Mesodermal cell (in vitro differentiated cells): Measurements from ENCODE around the gene PALD1.

Source experiments
- H3K27ac ChIP-seq: 2 replicates; pipeline ENCODE4 v1.7.0; 2013; ENCODE audit warnings: mild to moderate bottlenecking, low read depth, low read length, moderate library complexity; ENCODE audit not compliant: severe bottlenecking
- H3K36me3 ChIP-seq: 2 replicates; pipeline ENCODE4 v1.7.1; 2013; ENCODE audit warnings: mild to moderate bottlenecking, low read length, moderate library complexity; ENCODE audit not compliant: control insufficient read depth, insufficient read depth
- H3K4me1 ChIP-seq: one replicate; pipeline ENCODE4 v1.7.1; 2013; ENCODE audit warnings: mild to moderate bottlenecking, low read length; ENCODE audit not compliant: insufficient read depth, control insufficient read depth, poor library complexity, severe bottlenecking
- H3K4me3 ChIP-seq: 2 replicates; pipeline ENCODE4 v1.7.0; 2013; ENCODE audit warnings: low read length, control low read depth, mild to moderate bottlenecking; ENCODE audit not compliant: insufficient read depth, poor library complexity, severe bottlenecking; ENCODE audit errors: extremely low read depth
- H3K9me3 ChIP-seq: 2 replicates; pipeline ENCODE4 v1.7.1; 2013; ENCODE audit warnings: mild to moderate bottlenecking, low read length, moderate library complexity; ENCODE audit not compliant: control insufficient read depth
- WGBS, 2 experiments: methylation state at CpG; one replicate each; pipeline ENCODE4 v1.1.5; 2013; ENCODE audit warnings: missing lambda C conversion rate in 2 of 2; ENCODE audit not compliant: insufficient coverage in 2 of 2; 5-methylcytosine and 5-hydroxymethylcytosine counted together

Gene PALD1

DNA sequence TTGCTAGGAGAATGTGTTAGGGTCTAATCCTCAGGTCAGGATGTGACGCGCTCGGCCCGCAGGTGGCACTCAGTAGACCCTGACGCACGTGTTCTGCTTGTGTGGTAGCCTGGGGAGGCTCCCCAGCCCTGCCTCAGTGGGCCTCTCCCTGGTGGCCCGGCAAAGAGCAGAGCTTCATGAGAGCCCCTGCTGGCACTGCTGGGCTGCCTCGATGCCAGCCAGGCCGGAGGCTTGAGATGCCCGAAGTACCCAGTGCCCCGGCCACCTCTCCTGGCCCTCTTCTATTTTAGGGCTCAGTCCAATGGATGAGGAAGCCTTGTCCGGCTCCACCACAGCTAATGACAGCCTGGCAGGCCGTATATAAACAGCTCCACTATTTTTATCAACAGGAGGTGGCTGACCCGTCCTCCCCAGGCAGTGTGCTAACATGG lies 82.0 kb downstream of the PALD1 start:
- no peaks in the 10 kb centered on the region for H3K36me3 ChIP-seq
- no peak overlapping the region for H3K4me3 ChIP-seq
- peaks cover 9% of the 10 kb centered on the region for H3K4me1 ChIP-seq
- no peaks in the 10 kb centered on the region for H3K9me3 ChIP-seq
- 94 to 95% methylated on average over 12 to 13 of the region's 14 CpGs for WGBS, 2 experiments
- no peak overlapping the region for H3K27ac ChIP-seq

DNA sequence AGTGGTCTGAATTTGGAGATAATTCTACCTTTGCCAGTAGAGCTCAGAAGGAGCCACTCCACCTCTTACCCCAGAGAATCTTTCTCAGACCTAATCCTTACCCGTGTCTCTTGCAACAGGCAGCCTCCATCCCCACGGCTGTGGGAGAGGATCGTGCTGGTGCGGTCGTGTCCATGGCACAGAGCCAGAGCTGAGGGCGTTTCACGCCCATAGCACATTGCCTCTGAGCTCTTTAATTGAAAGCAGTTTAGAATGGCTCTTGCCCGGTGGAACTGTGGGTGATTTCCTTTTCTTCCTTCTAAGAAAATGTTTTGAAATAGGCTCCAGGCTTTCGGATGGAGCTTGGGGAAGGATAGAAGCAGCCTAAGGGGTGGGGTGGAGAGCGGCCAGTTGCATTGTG lies 82.5 kb downstream of the PALD1 start:
- Histone ChIP-seq H3K9me3 (no peaks in the 10 kb centered on the region), H3K4me3 (no peak overlapping the region), H3K27ac (no peak overlapping the region), H3K4me1 (peaks cover 9% of the 10 kb centered on the region), H3K36me3 (no peaks in the 10 kb centered on the region)
- 96 to 99% methylated on average over 8 to 10 of the region's 10 CpGs for WGBS, 2 experiments

DNA sequence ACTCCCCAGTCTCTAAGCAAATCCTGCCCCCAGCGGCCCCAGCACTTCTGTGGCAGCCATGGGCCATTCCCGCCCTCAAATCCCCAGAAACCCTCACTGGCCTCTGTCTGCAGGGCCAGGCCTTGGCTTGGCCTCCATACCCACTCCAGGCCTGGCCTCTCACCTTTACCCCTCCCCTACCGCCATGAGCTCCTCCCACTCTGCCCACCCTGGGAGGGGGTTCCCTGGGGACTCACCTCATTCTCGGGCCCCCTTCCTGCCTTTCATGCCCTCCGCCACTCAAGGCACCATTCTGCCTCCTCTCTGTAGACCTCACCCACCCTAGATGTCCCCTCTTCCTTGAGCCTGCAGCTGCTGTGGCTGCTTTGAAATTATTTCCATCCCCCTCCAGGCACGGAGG lies 83.0 kb downstream of the PALD1 start:
- H3K4me1 ChIP-seq: peaks cover 9% of the 10 kb centered on the region
- WGBS, 2 experiments: 89 to 94% methylated on average over 6 of the region's 6 CpGs
- no peak overlapping the region for H3K4me3 ChIP-seq
- no peak overlapping the region for H3K27ac ChIP-seq
- no peaks in the 10 kb centered on the region for H3K9me3 ChIP-seq
- no peaks in the 10 kb centered on the region for H3K36me3 ChIP-seq

DNA sequence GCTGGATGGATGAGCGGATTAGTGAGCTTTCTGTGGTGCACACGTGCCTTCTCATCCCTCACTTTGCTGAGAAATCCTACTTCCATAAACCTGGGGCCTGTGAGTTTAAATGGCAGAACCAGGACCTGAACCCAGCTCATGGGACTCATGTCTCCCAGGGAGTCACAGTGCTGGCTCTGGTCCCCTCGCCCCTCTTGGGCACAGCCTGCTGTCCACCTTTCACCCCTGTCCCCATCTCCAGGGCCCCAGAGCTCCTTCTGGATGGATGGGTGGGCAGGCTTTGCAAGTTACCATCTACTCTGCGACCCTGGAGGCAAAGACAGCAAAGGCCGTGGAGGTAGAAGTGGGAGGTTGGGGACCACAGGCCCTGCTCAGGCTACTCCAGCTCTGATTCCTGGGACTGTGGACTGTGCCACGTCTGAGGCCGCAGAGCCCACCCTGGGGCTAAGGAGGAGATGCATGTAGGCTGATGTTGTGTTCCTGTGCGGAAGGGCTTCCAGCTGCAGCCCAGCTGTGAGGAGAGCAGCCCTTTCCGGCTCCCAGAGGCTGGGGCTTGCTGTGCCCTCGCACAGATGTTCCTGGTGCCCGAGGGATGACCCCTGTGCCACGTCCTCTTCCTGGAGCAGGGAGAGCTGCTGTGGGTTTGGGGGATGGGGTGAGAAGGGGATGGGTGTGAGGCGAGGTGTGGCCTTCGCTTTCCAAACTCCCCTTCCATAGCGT lies 83.6 kb downstream of the PALD1 start:
- WGBS, 2 experiments: 93 to 94% methylated on average over 10 to 11 of the region's 15 CpGs
- Histone ChIP-seq H3K36me3 (no peaks in the 10 kb centered on the region), H3K27ac (no peak overlapping the region), H3K4me1 (peaks cover 9% of the 10 kb centered on the region), H3K4me3 (no peak overlapping the region), H3K9me3 (no peaks in the 10 kb centered on the region)

DNA sequence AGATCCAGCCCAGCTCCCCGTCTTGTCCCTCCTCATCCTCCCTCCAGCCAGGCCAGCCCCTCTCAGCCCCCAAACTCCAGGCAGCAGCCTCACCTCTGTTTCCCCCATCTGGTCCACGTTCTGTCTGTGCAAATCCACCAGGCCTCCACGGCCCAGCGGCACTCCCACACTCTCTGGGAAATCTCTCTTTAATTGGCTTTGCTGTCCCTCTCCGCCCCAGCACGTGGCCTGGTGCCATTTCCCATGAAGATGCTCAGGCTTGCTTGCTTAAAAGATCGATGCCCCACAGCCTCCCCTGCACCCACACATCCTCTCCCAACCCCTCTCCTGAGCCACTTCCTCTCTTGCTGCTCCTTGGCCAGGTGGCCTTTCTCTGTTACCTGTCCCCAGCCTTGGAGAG lies 84.7 kb downstream of the PALD1 start:
- Histone ChIP-seq H3K4me3 (no peak overlapping the region), H3K9me3 (no peaks in the 10 kb centered on the region), H3K4me1 (peaks cover 9% of the 10 kb centered on the region), H3K36me3 (no peaks in the 10 kb centered on the region), H3K27ac (no peak overlapping the region)
- WGBS, 2 experiments: 82 to 95% methylated on average over 5 to 7 of the region's 7 CpGs

DNA sequence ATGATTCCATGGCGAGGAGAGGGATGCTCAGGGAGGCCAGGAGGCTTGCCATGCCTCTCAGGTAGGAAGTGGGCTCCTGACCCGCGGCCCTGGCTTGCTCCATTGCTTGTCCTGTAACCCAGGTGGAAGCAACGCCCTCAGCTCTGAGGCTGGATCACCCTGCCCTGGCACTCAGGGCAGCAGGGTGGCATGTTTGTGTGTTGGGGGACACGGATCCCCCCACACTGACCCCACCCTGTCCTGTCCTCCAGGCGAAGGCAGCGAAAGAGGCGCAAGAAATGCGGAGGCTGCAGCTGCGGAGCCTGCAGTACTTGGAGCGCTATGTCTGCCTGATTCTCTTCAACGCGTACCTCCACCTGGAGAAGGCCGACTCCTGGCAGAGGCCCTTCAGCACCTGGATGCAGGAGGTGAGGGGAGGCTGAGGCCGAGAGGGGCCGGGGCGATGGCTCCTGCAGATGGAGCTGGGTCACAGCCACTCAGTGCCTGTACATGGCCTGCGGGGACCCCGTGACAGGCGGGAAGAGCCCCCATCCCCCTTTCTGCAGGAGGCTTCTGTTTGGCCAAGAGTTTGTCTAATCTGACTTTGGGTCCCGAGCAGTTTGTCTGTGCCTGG lies 85.7 kb downstream of the PALD1 start:
- Histone ChIP-seq H3K9me3 (no peaks in the 10 kb centered on the region), H3K4me1 (peaks cover 3% of the 10 kb centered on the region), H3K36me3 (no peaks in the 10 kb centered on the region), H3K27ac (no peak overlapping the region), H3K4me3 (no peak overlapping the region)
- WGBS, 2 experiments: 92 to 93% methylated on average over 14 to 20 of the region's 21 CpGs

DNA sequence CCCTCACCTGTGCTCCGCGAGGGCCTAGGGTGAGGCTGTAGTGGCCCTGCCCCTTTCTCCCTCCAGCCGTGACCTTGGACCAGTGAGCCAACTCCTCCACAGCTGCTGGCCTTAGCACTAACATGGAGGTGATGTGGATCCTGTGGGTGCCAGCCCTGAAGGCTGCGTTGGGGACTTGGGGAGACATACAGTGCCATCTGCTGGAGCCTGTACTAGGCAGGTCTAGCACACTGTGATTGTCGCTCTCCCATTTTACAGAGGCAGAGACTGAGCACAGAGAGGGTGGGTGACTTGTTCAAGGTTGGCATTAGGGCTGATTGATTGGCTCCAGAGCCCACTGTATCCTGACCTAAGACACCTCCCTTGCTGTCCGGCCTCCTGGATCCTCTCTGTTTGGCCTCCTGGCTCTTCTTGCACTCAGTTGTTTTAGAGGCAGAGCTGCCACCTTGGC lies 86.4 kb downstream of the PALD1 start:
- H3K36me3 ChIP-seq: no peaks in the 10 kb centered on the region
- H3K9me3 ChIP-seq: no peaks in the 10 kb centered on the region
- no peak overlapping the region for H3K4me3 ChIP-seq
- no peaks in the 10 kb centered on the region for H3K4me1 ChIP-seq
- WGBS, 2 experiments: 76 to 98% methylated on average over 3 to 6 of the region's 6 CpGs
- no peak overlapping the region for H3K27ac ChIP-seq

DNA sequence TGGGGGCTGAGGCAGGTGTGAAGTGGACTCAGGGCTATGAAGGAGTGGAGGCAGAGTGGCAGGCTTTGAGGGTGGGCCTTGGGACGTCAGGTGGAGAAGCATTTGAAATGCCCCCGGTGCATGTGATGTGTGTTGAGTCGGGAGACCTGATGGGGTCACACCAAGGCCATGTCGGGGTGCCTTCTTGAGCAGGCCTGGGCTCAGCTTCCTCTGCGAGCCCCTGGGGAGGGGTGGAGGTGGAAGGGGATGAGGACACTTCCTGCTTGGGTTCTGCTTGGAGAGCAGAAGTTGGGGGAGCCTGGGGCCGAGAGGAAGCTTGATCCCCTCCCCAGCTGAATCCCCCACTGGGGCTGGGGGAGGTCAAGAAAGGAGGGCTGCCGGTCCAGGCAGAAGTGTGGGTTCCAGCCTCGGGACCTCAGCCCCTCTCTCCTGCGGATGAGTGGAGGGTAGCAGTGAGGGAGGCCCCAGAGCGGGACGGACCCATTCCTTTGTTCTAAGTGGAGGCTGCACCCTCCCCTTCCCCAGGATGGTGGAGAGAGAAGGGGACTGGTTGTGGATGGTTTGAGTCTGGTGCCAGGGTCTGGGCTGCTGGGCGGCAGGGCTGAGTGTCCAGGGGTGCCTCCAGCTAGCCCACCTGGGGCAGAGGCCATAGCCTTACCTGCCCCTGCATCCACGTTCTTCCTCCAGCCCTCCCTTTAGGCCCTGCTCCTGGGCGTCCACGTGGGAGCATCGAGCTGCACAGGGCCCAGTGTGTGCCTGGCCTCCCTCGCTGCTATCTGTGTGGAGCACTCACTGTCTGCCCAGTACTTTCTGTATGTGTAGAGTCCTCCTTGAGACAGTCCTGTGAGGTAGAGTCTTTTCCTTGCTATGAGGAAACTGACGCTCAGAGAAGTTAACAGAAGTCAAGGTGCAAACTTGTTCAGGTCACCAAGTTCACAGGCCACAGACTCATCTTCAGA lies 87.3 kb downstream of the PALD1 start:
- no peaks in the 10 kb centered on the region for H3K36me3 ChIP-seq
- H3K9me3 ChIP-seq: no peaks in the 10 kb centered on the region
- no peak overlapping the region for H3K4me3 ChIP-seq
- WGBS, 2 experiments: 92 to 97% methylated on average over 11 to 14 of the region's 18 CpGs
- H3K4me1 ChIP-seq: no peaks in the 10 kb centered on the region
- no peak overlapping the region for H3K27ac ChIP-seq

DNA sequence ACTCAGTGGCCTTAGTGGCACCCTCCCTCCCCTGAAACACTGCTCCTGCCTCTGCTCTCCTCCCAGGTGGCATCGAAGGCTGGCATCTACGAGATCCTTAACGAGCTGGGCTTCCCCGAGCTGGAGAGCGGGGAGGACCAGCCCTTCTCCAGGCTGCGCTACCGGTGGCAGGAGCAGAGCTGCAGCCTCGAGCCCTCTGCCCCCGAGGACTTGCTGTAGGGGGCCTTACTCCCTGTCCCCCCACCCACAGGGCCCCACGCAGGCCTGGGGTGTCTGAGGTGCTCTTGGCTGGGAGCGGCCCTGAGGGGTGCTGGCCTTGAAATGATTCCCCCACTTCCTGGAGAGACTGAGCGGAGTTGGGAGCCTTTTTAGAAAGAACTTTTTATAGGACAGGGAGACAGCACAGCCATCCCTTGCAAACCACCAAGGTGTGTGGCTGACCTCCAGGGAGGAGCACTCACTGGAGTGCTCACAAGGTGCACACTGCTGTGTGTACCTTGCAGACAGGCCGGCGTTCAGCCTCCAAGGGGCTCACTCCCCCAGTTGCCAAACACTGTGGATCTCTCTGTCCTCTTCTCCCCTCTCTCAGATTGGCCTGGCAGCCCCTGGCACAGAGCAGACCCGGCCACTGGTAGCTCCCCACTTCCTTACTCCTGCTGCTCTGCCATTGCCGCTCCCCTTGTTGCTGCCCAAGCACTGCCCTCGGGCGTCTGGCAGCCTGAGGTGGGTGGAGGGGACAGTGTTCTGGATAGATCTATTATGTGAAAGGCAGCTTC lies 88.1 kb downstream of the PALD1 start:
- H3K9me3 ChIP-seq: no peaks in the 10 kb centered on the region
- H3K27ac ChIP-seq: no peak overlapping the region
- WGBS, 2 experiments: 92 to 96% methylated on average over 10 to 11 of the region's 18 CpGs
- H3K4me1 ChIP-seq: no peaks in the 10 kb centered on the region
- no peak overlapping the region for H3K4me3 ChIP-seq
- no peaks in the 10 kb centered on the region for H3K36me3 ChIP-seq

DNA sequence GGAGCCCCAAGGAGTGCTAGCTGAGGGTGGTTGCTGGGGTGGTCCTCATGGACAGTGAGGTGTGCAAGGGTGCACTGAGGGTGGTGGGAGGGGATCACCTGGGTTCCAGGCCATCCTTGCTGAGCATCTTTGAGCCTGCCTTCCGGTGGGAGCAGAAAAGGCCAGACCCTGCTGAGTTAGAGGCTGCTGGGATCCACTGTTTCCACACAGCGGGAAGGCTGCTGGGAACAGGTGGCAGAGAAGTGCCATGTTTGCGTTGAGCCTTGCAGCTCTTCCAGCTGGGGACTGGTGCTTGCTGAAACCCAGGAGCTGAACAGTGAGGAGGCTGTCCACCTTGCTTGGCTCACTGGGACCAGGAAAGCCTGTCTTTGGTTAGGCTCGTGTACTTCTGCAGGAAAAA lies 89.0 kb downstream of the PALD1 start:
- no peak overlapping the region for H3K4me3 ChIP-seq
- no peak overlapping the region for H3K27ac ChIP-seq
- no peaks in the 10 kb centered on the region for H3K9me3 ChIP-seq
- no peaks in the 10 kb centered on the region for H3K36me3 ChIP-seq
- 90 to 98% methylated on average over 4 of the region's 4 CpGs for WGBS, 2 experiments
- no peaks in the 10 kb centered on the region for H3K4me1 ChIP-seq
